ENCODE measurements around the gene PCSK6.

The PCSK6 gene

GRCh38 chr15:101325263-101326025, 164.1 kb downstream of the PCSK6 start:
- no peak for DNase-seq (ENCODE audit: low spot score)

GRCh38 chr15:101324524-101325177, 164.9 kb downstream of the PCSK6 start:
- no peak for DNase-seq (ENCODE audit: low spot score)

GRCh38 chr15:101323793-101324523, 165.5 kb downstream of the PCSK6 start:
- no peak for DNase-seq (ENCODE audit: low spot score)

GRCh38 chr15:101322854-101323477, 166.5 kb downstream of the PCSK6 start:
- DNase-seq (ENCODE audit: low spot score), result no peak

- DNase-seq (ENCODE audit: low spot score), result no peak
These were observed 167.4 kb downstream of the PCSK6 start for GRCh38 chr15:101322016-101322695.

- DNase-seq (ENCODE audit: low spot score), result peak; percentile 8
These were observed 168.9 kb downstream of the PCSK6 start for GRCh38 chr15:101320501-101321052.

- no peak for DNase-seq (ENCODE audit: low spot score)
These were observed 170.7 kb downstream of the PCSK6 start for GRCh38 chr15:101318839-101319238.

- no peak for DNase-seq (ENCODE audit: low spot score)
These were observed 171.2 kb downstream of the PCSK6 start for GRCh38 chr15:101318147-101318819.

- DNase-seq (ENCODE audit: low spot score), result no peak
These were observed 172.1 kb downstream of the PCSK6 start for GRCh38 chr15:101317336-101317872.

GRCh38 chr15:101316529-101316928, 173.0 kb downstream of the PCSK6 start:
- DNase-seq (ENCODE audit: low spot score), result no peak

- no peak for DNase-seq (ENCODE audit: low spot score)
These were observed 173.8 kb downstream of the PCSK6 start for GRCh38 chr15:101315736-101316135.

- DNase-seq (ENCODE audit: low spot score), result no peak
These were observed 175.0 kb downstream of the PCSK6 start for GRCh38 chr15:101314336-101315125.

- DNase-seq (ENCODE audit: low spot score), result no peak
These were observed 176.3 kb downstream of the PCSK6 start for GRCh38 chr15:101313041-101313761.

GRCh38 chr15:101310508-101310907, 179.0 kb downstream of the PCSK6 start:
- no peak for DNase-seq (ENCODE audit: low spot score)

GRCh38 chr15:101310161-101310480, 179.4 kb downstream of the PCSK6 start:
- no peak for DNase-seq (ENCODE audit: low spot score)

GRCh38 chr15:101309436-101310160, 179.9 kb downstream of the PCSK6 start:
- DNase-seq (ENCODE audit: low spot score), result no peak

GRCh38 chr15:101308604-101309435, 180.7 kb downstream of the PCSK6 start:
- DNase-seq (ENCODE audit: low spot score), result no peak
